ENCODE data around the gene IWS1.

IWS1 gene

DNA sequence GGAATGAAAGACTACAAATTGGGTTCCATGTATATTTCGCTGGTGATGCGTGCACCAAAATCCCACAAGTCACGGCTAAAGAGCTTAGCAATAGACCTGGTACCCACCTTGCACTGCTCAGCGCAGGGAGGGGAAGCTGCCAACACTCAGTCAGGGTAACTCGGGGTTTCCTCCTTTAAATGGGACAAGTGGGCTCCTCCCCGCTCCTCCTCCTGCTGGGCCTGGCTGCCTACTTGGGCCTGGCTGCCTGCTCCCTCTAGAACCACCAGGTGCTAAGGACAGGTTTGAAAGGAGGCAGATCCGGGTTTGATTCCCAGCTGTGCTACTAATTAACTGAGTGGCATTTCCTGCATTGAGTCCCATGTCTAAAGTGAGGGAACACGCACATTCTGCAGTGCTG is 32.6 kb upstream of the IWS1 start:
- Histone ChIP-seq H3K79me2 (ENCODE audit: insufficient read depth, low read length) (no peaks in the 10 kb centered on the region), H4K20me1 (ENCODE audit: low read depth, low read length) (no peaks in the 10 kb centered on the region), H3K9ac (ENCODE audit: low read length) (no peak overlapping the region), H3K4me3 (ENCODE audit: insufficient read depth, low read length, poor library complexity, severe bottlenecking) (no peak overlapping the region), H3K27me3 (ENCODE audit: low read length) (no peaks in the 10 kb centered on the region), H3F3A (ENCODE audit: insufficient read depth) (no peaks in the 10 kb centered on the region), H2AFZ (ENCODE audit: low read depth, low read length, severe bottlenecking) (no peak overlapping the region), H3K9me2 (replicated peaks; ENCODE audit: insufficient read depth, low read length) (no peaks in the 10 kb centered on the region), H3K36me3 (ENCODE audit: low read length) (no peaks in the 10 kb centered on the region), H3K4me2 (ENCODE audit: low read depth, low read length, poor library complexity, severe bottlenecking) (no peak overlapping the region), H3K9me3 (ENCODE audit: insufficient read depth, low read length) (no peaks in the 10 kb centered on the region), H3K27ac (ENCODE audit: low read depth, low read length) (no peak overlapping the region)
- TF ChIP-seq EZH2phosphoT487 (conservative IDR thresholded peaks at IDR 0.05; ENCODE audit: low read length) = no peak
- TF ChIP-seq, protein P1, sequence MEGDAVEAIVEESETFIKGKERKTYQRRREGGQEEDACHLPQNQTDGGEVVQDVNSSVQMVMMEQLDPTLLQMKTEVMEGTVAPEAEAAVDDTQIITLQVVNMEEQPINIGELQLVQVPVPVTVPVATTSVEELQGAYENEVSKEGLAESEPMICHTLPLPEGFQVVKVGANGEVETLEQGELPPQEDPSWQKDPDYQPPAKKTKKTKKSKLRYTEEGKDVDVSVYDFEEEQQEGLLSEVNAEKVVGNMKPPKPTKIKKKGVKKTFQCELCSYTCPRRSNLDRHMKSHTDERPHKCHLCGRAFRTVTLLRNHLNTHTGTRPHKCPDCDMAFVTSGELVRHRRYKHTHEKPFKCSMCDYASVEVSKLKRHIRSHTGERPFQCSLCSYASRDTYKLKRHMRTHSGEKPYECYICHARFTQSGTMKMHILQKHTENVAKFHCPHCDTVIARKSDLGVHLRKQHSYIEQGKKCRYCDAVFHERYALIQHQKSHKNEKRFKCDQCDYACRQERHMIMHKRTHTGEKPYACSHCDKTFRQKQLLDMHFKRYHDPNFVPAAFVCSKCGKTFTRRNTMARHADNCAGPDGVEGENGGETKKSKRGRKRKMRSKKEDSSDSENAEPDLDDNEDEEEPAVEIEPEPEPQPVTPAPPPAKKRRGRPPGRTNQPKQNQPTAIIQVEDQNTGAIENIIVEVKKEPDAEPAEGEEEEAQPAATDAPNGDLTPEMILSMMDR (IDR thresholded peaks at IDR 0.05; ENCODE audit: insufficient read depth, low read length, poor library complexity, severe bottlenecking) = no peak

DNA sequence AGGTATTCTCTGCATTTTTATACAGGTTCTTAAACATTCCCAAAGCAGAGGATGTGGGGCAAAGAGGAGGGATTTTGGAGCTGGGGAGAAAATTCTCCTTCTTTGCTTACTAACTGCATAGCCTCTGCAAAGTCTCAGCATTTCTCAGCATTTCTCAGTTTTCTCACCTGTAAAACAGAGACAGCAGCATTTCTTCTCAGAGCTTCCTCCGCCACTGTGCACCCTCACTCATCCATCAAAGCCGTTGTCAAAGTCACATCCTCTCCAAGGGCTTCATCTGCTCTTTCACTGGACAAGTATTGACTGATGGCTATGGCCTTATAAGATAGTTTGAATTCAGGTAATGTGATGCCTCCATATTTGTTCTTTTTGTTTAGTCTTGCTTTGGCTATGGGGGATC is 26.6 kb upstream of the IWS1 start:
- Histone ChIP-seq H3K4me2 (ENCODE audit: low read depth, low read length, poor library complexity, severe bottlenecking) (no peak overlapping the region), H3K9me3 (ENCODE audit: insufficient read depth, low read length) (no peaks in the 10 kb centered on the region), H3K4me3 (ENCODE audit: insufficient read depth, low read length, poor library complexity, severe bottlenecking) (no peak overlapping the region), H3K27ac (ENCODE audit: low read depth, low read length) (no peak overlapping the region), H3K27me3 (ENCODE audit: low read length) (no peaks in the 10 kb centered on the region), H3K36me3 (ENCODE audit: low read length) (no peaks in the 10 kb centered on the region), H3K79me2 (ENCODE audit: insufficient read depth, low read length) (no peaks in the 10 kb centered on the region), H2AFZ (ENCODE audit: low read depth, low read length, severe bottlenecking) (no peak overlapping the region), H4K20me1 (ENCODE audit: low read depth, low read length) (no peaks in the 10 kb centered on the region), H3K9ac (ENCODE audit: low read length) (no peak overlapping the region), H3F3A (ENCODE audit: insufficient read depth) (no peaks in the 10 kb centered on the region), H3K9me2 (replicated peaks; ENCODE audit: insufficient read depth, low read length) (no peaks in the 10 kb centered on the region)
- no peak for TF ChIP-seq EZH2phosphoT487 (conservative IDR thresholded peaks at IDR 0.05; ENCODE audit: low read length)
- TF ChIP-seq, protein P1 (IDR thresholded peaks at IDR 0.05; ENCODE audit: insufficient read depth, low read length, poor library complexity, severe bottlenecking) = no peak

DNA sequence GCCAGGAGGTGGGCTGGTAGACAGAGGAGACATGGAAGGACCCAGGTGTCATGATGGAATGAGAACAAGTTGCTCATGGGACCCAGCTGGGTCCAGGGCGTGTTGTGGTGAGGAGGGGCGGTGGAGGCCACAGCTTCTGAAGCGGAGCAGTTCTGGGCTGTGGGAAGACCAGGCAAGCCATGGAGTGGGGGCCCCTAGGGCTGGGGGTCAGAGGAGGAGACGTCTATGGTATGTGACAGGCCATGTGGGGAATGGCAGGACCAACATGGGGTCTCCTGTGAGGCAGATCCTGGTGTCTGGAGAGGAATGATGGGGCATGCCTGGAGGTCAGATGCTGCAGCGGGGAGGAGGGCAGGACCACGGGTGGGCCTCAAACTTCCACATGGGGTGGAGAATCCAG is 26.0 kb upstream of the IWS1 start:
- H3K27me3 ChIP-seq (ENCODE audit: low read length) = no peaks in the 10 kb centered on the region
- no peak overlapping the region for H2AFZ ChIP-seq (ENCODE audit: low read depth, low read length, severe bottlenecking)
- no peaks in the 10 kb centered on the region for H3K9me2 ChIP-seq (replicated peaks; ENCODE audit: insufficient read depth, low read length)
- no peaks in the 10 kb centered on the region for H3F3A ChIP-seq (ENCODE audit: insufficient read depth)
- TF ChIP-seq, protein P1 (IDR thresholded peaks at IDR 0.05; ENCODE audit: insufficient read depth, low read length, poor library complexity, severe bottlenecking) = no peak
- no peak for TF ChIP-seq EZH2phosphoT487 (conservative IDR thresholded peaks at IDR 0.05; ENCODE audit: low read length)
- H3K9ac ChIP-seq (ENCODE audit: low read length) = no peak overlapping the region
- no peak overlapping the region for H3K27ac ChIP-seq (ENCODE audit: low read depth, low read length)
- H3K36me3 ChIP-seq (ENCODE audit: low read length) = no peaks in the 10 kb centered on the region
- no peaks in the 10 kb centered on the region for H3K79me2 ChIP-seq (ENCODE audit: insufficient read depth, low read length)
- H3K4me2 ChIP-seq (ENCODE audit: low read depth, low read length, poor library complexity, severe bottlenecking) = no peak overlapping the region
- H3K9me3 ChIP-seq (ENCODE audit: insufficient read depth, low read length) = no peaks in the 10 kb centered on the region
- H3K4me3 ChIP-seq (ENCODE audit: insufficient read depth, low read length, poor library complexity, severe bottlenecking) = no peak overlapping the region
- H4K20me1 ChIP-seq (ENCODE audit: low read depth, low read length) = no peaks in the 10 kb centered on the region
